Measurements from ENCODE around the gene HMG20B.
"Not testable (repeated sequence)": the region's sequence is repeated elsewhere in the genome, so short reads cannot be mapped to it uniquely, and the experiment has no call there.

Gene HMG20B

DNA sequence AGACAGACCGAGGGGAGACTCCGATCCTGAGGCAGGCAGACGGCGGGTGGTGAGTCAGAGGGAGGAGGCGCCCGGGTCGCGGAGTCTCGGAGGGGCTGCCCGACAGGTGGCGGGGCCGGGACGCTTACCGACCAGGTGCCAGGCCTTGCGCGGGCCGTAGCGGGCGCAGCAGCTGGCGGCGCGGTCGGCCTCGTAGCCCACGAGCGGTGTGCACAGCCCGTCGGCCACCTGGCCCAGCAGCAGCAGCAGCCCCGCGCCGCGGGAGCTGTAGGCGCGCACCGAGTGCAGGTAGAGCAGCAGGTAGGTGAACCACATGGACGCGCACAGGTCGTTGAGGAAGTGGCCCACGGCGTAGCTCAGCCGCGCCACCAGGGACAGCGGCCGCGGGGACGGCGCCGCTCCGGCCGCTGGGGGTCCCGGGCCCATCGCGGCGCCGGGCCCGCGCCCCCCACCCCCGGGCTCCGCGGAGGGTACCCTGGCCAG lies 15.7 kb upstream of the HMG20B start:
- H3K27ac ChIP-seq: peak overlapping the region in 1 of 2 donors; percentile 90
- no peak for DNase-seq (ENCODE audit: low spot score)
- peak overlapping the region; percentile 98 for H3K4me3 ChIP-seq
- TF ChIP-seq, protein P1, sequence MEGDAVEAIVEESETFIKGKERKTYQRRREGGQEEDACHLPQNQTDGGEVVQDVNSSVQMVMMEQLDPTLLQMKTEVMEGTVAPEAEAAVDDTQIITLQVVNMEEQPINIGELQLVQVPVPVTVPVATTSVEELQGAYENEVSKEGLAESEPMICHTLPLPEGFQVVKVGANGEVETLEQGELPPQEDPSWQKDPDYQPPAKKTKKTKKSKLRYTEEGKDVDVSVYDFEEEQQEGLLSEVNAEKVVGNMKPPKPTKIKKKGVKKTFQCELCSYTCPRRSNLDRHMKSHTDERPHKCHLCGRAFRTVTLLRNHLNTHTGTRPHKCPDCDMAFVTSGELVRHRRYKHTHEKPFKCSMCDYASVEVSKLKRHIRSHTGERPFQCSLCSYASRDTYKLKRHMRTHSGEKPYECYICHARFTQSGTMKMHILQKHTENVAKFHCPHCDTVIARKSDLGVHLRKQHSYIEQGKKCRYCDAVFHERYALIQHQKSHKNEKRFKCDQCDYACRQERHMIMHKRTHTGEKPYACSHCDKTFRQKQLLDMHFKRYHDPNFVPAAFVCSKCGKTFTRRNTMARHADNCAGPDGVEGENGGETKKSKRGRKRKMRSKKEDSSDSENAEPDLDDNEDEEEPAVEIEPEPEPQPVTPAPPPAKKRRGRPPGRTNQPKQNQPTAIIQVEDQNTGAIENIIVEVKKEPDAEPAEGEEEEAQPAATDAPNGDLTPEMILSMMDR (IDR thresholded peaks at IDR 0.05): no peak

- H3K4me3 ChIP-seq: peak within 1 kb of the TSS; percentile 98
- DNase-seq (ENCODE audit: low spot score): peak; percentile 93
- peak within 1 kb of the TSS; percentile 56 to 90 for H3K27ac ChIP-seq
- TF ChIP-seq, protein P1 (IDR thresholded peaks at IDR 0.05): no peak
Measured at GRCh38 chr19:3557461-3558248, 15.1 kb upstream of the HMG20B start, which contains the start of gene MFSD12. Gene MFSD12 (minus strand): TSS chr19:3557586. CDS start chr19:3557403, 183 bp downstream.

DNA sequence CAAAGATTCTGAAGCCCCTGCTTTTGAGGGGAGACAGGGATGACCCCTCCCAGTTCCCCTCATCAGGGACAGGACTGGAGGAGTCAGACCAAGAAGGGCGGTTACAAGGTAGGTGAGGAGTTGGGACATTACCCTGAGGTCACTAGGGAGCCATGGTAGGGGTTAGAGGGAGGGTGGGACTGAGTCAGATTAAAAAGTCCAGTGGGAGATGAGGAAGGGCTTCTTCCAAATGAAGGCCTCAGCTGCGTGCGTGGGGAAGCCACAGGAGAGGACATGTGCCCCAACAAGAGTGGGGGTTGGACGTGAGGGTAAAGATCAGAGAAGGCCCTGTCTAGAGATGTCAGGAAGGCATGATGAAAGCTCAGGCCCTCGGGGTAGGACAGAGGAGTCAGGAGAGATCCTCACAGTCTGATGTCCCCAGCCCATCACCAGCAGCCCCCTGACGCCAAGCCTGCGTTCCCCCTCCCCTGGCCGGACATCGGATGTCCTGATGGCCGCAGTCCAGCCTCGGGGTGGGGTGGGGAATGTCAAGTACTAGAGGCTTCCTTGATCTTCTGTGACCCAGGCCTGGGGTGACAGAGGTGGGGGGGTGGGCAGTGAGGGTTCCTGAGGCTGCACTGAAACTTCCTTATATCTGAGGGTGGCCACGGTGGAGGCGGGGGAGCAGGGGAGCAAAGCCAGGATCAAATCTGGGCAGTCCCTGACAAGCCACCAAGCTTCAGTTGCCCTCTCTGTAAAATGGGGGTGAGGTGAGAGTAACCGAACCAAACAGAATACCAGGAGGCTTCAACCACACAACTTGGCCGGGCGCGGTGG lies 8.8 kb upstream of the HMG20B start:
- Histone ChIP-seq H3K4me3 (no peak overlapping the region), H3K27ac (no peak overlapping the region)

DNA sequence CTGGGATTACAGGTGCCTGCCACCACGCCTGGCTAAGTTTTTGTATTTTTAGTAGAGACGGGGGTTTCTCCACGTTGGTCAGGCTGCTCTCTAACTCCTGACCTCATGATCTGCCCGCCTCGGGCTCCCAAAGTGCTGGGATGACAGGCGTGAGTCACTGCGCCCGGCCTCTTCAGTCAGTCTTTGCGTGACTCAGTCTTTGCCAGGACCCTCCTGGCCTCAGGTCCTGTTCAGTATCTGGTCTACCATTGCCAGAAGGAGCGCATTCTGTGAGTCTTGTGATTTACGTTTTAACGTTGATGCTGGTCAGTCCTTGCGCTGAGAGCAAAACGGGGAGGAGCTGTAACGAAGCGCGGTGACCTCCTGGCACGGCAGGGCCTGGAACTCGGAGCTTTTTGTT lies 7.6 kb upstream of the HMG20B start:
- no peak for DNase-seq (ENCODE audit: low spot score)
- Histone ChIP-seq H3K27ac (no peak overlapping the region), H3K4me3 (no peak overlapping the region)
- TF ChIP-seq, protein P1 (IDR thresholded peaks at IDR 0.05): no peak

More for the DNA sequence above, 8.8 kb upstream of the HMG20B start:
- no peak for DNase-seq (ENCODE audit: low spot score)
- TF ChIP-seq, protein P1 (IDR thresholded peaks at IDR 0.05): no peak

GRCh38 chr19:3570042-3570441 lies 2.7 kb upstream of the HMG20B start:
- not testable (repeated sequence) for DNase-seq (ENCODE audit: low spot score); H3K4me3 ChIP-seq; H3K27ac ChIP-seq

DNA sequence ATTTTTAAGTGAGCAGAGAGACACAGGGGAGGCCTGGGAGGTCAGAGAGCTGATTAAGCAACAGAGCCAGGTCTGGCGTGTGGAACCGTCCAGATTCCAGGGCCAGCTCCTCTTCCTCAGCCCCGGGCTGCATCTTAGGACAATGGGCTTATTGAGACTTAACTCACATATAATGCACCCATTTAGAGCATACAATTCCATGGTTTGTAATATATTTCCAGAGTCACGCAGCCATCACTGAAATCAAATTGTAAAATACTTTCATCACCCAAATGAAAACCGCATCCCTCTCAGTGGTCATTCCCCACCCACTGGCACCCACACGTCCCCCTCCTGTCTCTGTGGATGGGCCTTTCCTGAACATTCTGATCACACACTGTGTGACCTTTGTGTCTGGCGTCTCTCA lies 2.1 kb upstream of the HMG20B start:
- no peak overlapping the region for H3K27ac ChIP-seq
- DNase-seq (ENCODE audit: low spot score): no peak
- H3K4me3 ChIP-seq: no peak overlapping the region
- TF ChIP-seq, protein P1 (IDR thresholded peaks at IDR 0.05): no peak

DNA sequence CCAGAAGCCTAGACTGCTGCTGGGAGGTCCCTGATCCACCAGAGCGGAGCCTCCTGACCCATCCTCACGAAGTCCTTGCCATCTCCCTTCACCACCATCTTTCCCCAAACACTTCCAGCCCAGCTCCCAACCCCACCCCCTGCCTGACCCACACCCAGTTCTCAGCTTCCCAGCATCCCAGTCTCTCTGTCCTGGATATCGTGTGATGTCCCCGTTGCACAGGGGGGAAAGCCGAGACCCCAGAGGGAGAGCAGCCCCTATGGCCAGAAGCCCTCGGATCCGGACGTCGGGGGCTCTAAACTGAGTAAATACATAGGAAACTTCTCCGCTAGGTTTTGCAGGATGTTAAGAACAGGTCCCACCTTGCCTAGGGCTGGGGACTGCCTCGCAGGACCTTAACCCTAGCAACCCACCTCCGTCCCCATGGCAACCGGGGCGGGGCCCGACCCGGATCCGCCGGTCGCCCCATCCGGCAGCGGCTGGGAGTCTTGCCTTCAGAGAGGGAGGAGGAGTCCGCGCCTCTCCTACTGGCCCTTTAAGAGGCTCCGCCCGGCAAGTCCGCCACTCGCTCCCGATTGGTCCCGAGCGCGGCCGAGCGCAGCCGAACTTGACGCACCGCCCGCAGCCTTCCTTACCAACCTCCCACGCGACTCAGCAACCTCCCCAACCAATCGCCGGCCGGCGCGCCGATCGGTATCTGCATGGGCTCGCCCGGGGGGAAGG lies 451 bp upstream of the HMG20B start:
- peak overlapping the region in 1 of 2 donors; percentile 65 for H3K27ac ChIP-seq
- TF ChIP-seq, protein P1 (IDR thresholded peaks at IDR 0.05): no peak
- DNase-seq (ENCODE audit: low spot score): peak; percentile 100
- H3K4me3 ChIP-seq: peak overlapping the region; percentile 96

All from coronary artery (tissue), 2 donors.